ENCODE data around the gene KAZN.

DNA sequence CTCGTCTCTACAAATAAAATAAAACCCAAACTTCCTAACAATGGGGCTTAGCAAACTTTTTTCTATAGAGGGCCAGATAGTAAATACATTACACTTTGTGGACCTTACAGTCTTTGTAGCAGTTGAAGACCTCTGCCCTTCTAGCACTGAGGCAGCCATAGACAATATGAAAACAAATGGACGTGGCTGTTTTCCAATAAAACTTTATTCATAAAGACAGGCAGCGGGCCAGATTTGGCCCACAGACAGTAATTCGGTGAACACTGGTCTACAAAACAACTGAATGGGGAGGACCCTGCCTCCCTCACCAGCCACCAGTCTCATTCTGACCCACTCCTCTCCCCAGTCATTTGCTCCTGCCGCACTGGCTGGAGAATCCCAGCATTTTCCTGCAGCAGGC is 162.3 kb downstream of the KAZN start:
- TF ChIP-seq, protein P1, sequence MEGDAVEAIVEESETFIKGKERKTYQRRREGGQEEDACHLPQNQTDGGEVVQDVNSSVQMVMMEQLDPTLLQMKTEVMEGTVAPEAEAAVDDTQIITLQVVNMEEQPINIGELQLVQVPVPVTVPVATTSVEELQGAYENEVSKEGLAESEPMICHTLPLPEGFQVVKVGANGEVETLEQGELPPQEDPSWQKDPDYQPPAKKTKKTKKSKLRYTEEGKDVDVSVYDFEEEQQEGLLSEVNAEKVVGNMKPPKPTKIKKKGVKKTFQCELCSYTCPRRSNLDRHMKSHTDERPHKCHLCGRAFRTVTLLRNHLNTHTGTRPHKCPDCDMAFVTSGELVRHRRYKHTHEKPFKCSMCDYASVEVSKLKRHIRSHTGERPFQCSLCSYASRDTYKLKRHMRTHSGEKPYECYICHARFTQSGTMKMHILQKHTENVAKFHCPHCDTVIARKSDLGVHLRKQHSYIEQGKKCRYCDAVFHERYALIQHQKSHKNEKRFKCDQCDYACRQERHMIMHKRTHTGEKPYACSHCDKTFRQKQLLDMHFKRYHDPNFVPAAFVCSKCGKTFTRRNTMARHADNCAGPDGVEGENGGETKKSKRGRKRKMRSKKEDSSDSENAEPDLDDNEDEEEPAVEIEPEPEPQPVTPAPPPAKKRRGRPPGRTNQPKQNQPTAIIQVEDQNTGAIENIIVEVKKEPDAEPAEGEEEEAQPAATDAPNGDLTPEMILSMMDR (conservative IDR thresholded peaks at IDR 0.05 in 1 of 2, IDR thresholded peaks at IDR 0.05 in 1 of 2; ENCODE audit: low read depth in 1 of 2, low read length in 2 of 2): no peak
- no peak for TF ChIP-seq EZH2 (IDR thresholded peaks at IDR 0.05; ENCODE audit: low read length, missing control alignments)

Data from fibroblast of lung (primary cell).